GM12874 (cell line): ENCODE results near the gene ZNF23.

ENCODE experiments used
- TF ChIP-seq, protein P1 (sequence below): IDR thresholded peaks from 2 replicates; pipeline ENCODE4 v1.5.1; 2011; ENCODE audit warnings: low read depth, mild to moderate bottlenecking, control low read depth, low read length, moderate library complexity; ENCODE audit not compliant: insufficient read depth

Gene ZNF23

DNA sequence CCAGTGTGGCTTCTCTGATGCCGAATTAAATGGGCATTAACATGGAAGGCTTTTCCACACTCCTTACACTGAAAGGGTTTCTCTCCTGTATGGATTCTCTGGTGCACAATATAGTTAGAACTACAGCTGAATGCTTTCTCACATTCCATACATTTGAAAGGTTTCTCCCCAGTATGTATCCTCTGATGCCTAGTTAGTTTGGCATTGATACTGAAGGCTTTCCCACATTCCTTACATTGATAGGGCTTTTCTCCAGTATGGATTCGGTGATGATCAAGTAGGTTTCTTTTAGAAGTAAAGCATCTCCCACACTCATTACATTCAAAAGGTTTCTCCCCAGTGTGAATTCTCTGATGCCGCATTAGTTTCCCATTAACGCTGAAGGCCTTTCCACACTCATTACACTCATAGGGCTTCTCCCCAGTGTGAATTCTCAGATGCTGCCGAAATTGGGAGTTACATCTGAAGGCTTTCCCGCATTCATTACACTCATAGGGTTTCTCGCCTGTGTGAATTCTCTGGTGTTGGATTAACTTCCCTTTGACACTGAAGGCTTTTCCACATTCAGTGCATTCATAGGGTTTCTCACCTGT is 13.7 kb downstream of the ZNF23 start:
- TF ChIP-seq, protein P1, sequence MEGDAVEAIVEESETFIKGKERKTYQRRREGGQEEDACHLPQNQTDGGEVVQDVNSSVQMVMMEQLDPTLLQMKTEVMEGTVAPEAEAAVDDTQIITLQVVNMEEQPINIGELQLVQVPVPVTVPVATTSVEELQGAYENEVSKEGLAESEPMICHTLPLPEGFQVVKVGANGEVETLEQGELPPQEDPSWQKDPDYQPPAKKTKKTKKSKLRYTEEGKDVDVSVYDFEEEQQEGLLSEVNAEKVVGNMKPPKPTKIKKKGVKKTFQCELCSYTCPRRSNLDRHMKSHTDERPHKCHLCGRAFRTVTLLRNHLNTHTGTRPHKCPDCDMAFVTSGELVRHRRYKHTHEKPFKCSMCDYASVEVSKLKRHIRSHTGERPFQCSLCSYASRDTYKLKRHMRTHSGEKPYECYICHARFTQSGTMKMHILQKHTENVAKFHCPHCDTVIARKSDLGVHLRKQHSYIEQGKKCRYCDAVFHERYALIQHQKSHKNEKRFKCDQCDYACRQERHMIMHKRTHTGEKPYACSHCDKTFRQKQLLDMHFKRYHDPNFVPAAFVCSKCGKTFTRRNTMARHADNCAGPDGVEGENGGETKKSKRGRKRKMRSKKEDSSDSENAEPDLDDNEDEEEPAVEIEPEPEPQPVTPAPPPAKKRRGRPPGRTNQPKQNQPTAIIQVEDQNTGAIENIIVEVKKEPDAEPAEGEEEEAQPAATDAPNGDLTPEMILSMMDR = no peak

DNA sequence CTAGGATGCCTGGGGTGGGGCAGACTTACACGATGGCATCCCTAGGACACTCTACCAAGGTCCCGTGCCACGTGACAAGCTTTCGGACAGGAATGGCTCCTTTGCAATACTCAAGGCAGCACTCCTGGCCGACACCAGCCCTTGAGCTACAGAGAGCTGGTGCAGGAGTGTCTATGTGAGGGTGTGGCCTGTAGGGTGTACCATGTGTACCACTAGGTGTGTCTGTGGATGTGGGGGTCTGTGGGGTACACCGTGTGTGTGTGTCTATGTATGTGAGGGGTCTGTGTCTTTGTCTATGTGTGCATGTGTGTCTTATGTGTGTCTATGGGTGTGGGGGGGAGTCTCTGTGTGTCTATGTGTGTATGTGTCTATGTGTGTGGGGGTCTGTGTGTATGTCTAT is 18.3 kb downstream of the ZNF23 start:
- TF ChIP-seq, protein P1 = no peak

DNA sequence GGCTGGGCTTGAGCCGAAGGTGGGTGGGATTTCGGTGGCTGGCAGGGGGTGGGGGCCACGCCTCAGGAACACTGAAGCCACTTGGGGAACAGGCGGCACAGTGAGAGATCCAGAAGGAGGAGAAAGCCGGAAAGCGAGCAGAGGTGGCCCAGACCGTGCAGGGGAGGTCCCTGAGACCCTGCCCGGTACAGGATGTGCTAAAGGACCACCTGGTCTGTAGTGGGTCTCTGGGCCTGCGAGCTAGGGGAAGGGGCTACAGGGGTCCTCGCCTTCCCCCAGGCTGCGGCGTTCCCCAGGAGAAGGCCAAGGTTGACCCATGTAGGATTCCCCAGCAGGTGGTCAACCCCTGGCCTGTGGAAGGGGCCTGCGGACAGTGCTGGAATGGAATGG is 20.0 kb downstream of the ZNF23 start, which contains the start of gene TLE7:
Gene TLE7, minus strand, starts transcription at position 4 of the 390 bp plus-strand sequence. CDS start 8,730 bp downstream, outside the sequence.
- TF ChIP-seq, protein P1 = no peak

DNA sequence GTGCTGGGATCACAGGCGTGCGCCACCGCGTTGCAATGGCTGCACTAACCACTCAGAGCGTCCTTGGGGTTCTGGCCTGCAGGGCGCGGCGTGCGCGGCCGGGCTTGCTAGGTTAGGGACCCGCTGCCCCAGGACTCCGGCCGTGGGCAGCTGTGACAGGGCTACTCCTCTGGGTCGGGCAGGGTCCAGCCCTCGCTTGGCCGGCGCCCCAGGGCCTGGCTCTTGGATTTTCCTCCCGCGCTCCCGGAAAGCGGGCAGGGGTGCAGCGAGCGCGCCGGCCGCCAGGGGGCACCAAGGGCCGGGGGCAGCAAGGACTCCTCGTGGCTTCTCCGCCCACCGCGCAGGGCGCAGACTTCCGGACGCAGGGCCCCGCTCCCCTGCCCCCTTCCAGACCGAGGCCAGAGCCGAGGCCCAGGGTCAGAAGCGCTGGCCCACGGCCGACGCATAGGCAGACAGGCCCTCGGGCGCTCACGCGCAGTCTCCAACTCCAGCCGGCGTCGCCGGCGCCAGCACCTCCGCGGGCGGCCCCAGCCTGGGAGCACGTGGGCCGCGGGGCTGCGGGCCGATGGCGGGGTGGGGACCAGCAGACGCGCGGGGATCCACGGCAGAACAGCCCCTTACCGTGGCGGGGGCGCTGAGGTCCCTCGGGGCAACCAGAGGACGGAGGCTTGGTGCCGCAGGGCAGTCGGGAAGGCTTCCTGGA is 20.5 kb downstream of the ZNF23 start:
- TF ChIP-seq, protein P1 = 0 out of 2 replicates have a peak, but pooled peaks have one; percentile 5

DNA sequence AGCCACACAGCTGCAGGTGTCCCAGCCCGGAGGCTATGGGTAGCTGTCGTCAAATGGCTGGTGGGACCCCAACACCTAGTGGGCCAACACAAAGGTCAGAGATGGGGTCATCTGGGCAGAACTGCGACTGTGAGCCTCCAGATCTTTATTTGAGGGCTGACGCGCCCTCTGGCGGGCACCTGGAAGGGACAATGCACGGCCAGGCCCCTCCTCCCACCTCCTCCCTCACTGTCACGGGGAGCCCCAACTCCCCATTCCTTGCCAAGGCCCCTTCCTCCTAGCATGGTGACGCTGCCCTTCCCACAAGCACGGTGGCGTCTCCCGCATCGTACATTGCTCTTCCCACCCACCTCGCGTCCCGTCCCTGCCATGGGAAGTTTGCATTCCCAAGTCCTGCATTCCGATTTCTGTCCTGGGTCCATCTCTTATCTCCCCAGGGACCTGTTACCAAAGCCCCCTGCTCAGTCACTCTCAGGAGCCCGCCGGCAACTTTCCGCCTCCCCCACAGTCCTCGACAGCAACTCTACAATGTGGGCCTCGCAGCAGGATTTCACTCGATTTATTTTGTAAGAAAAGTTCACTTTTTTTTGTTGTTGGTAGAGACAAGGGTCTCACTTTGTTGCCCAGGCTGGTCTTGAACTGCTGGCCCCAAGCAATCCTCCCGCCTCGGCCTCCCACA is 21.2 kb downstream of the ZNF23 start:
- TF ChIP-seq, protein P1 = peak; percentile 49

DNA sequence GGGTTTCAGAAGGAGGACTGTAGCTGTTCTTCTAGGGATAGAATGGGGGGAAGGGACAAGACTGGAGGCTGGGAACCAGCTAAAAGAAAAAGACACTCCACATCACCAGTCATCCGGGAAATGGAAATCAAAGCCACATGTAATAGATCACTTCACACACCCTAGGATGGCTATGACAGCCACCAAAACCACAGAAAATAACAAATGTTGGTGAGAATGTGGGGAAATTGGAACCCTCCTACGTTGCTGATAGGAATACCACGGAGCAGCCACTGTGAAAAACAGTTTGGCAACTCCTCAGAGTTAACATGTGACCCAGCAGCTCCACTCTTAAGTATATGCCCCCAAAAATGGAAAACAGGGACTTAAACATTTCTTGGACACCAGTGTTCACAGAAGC is 22.5 kb downstream of the ZNF23 start:
- TF ChIP-seq, protein P1 = no peak

DNA sequence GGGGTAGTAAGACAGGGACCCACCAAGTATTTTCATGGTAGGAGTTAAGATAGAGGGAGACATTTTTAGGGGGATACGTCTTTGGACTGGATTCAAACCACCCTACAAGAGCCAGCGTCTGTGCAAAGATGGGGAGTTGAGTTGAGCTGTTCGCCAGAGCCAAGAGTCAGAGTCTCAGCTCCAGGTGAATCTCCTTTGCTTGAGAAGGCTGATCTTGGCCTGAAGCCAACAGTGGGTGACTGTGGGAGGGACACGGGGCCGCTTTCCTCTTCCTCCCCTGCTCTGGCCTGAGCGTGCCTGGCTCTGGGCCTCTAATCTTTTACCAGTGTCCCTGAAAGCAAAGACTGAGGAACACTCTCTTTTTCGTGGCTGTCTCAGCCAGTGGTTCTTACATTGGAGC is 25.6 kb downstream of the ZNF23 start:
- TF ChIP-seq, protein P1 = no peak
